H1 (cell line): ENCODE results near the gene YPEL5. TPM values are rescaled to one million over a fixed set of nuclear protein-coding genes. Genes with fewer than 3 reads are reported as not detected.

Experiments
- POLR2A ChIP-seq, 2 experiments: IDR thresholded peaks; 1 replicate in 1 of 2; 2 replicates in 1 of 2; pipeline ENCODE4 v1.6.1; 2011; ENCODE audit warnings: low read depth in 2 of 2, low read length in 2 of 2, mild to moderate bottlenecking in 2 of 2; ENCODE audit errors: control extremely low read depth in 1 of 2
- SP4 ChIP-seq: IDR thresholded peaks from 2 replicates; pipeline ENCODE4 v1.6.1; 2012; ENCODE audit warnings: low read length, inconsistent platforms
- polyA plus RNA-seq, 7 experiments: library from polyadenylated mRNA; depleted of rRNA in 3 of 7; stranded (reverse) in 5 of 7; unstranded in 2 of 7; fragments of >200 nt in 5 of 7; fragments of 200-250 nt in 2 of 7; gene quantifications; 1 replicate in 5 of 7; 2 replicates in 1 of 7; 4 replicates in 1 of 7; pipeline versions ENCODE4 v1.2.1 to v1.2.3, GENCODE V29; 2011 to 2013; ENCODE audit warnings: missing spikeins in 2 of 7, mixed read lengths in 2 of 7
- total RNA-seq: library from RNA; stranded (reverse); fragmentation: NEBNext Ultra II Directional; extraction: Animal tissue kit (Norgen Biotek cat#: 25700); gene quantifications from 2 replicates; pipeline ENCODE4 v1.2.1, GENCODE V29; 2021

The YPEL5 gene
- total and polyA plus RNA-seq, 2 of the 8 experiments (the other 6 are each of a cell fraction or from before 2014, with no cell fraction given) = 18.5 to 28.0 TPM

GRCh38 chr2:30161929-30162706 is 15.3 kb downstream of the YPEL5 start (continued):
- TF ChIP-seq SP4 (no peak), POLR2A (IDR thresholded peaks at IDR 0.05; ENCODE audit: control extremely low read depth in 1 of 2, low read depth in 2 of 2, low read length in 2 of 2) (no peak)
